Small intestine (tissue), 7 donors: Measurements from ENCODE around the gene GOLGA1. TPM values are rescaled to one million over a fixed set of nuclear protein-coding genes. Genes with fewer than 3 reads are reported as not detected.

Experiments
- DNase-seq, 2 donors: peaks; one replicate each; pipeline versions ENCODE4 v3.0.0 to v3.0.0-alpha.2; 2013
- FAIRE-seq: peaks from 2 replicates; lab custom pipeline; 2012; peaks lifted over from hg19 to GRCh38; lab: Jason Lieb, UNC
- H3K27ac ChIP-seq, 3 donors: one replicate each; pipeline ENCODE4 v1.5.1; 2013; ENCODE audit warnings: low read length in 2 of 3, mild to moderate bottlenecking in 2 of 3, control low read depth in 1 of 3, inconsistent platforms in 1 of 3, low read depth in 1 of 3, moderate library complexity in 1 of 3
- H3K27me3 ChIP-seq, 3 donors: one replicate each; pipeline ENCODE4 v1.6.1; 2013; ENCODE audit warnings: low read length in 3 of 3, inconsistent platforms in 1 of 3; ENCODE audit not compliant: control insufficient read depth in 3 of 3, insufficient read depth in 3 of 3
- H3K36me3 ChIP-seq, 3 donors: one replicate each; pipeline ENCODE4 v1.6.1; 2013; ENCODE audit warnings: low read length in 3 of 3, inconsistent platforms in 1 of 3, low read depth in 1 of 3, mild to moderate bottlenecking in 1 of 3, moderate library complexity in 1 of 3; ENCODE audit not compliant: control insufficient read depth in 3 of 3, insufficient read depth in 2 of 3
- H3K4me1 ChIP-seq, 3 donors: one replicate each; pipeline ENCODE4 v1.6.1; 2013; ENCODE audit warnings: low read length in 2 of 3, inconsistent platforms in 1 of 3, low read depth in 1 of 3, mild to moderate bottlenecking in 1 of 3, moderate library complexity in 1 of 3; ENCODE audit not compliant: control insufficient read depth in 3 of 3, insufficient read depth in 2 of 3
- H3K4me3 ChIP-seq, 3 donors: one replicate each; pipeline ENCODE4 v1.5.1; 2013; ENCODE audit warnings: low read length in 3 of 3, control low read depth in 1 of 3, inconsistent platforms in 1 of 3, low read depth in 1 of 3, mild to moderate bottlenecking in 1 of 3, moderate library complexity in 1 of 3
- H3K9me3 ChIP-seq, 2 donors: one replicate each; pipeline ENCODE4 v1.6.1; 2013; ENCODE audit warnings: low read depth in 1 of 2, low read length in 1 of 2; ENCODE audit not compliant: control insufficient read depth in 2 of 2, insufficient read depth in 1 of 2
- WGBS, 3 donors: extraction: QIAGEN DNeasy Blood & Tissue Kit; methylation state at CpG; one replicate each; pipeline ENCODE4 v1.1.7; 2013; 5-methylcytosine and 5-hydroxymethylcytosine counted together
- polyA plus RNA-seq, 4 donors: library from polyadenylated mRNA; stranded (reverse) in 3 of 4; unstranded in 1 of 4; fragments of 200-250 nt in 3 of 4; fragments of 120-200 nt in 1 of 4; gene quantifications; one replicate each; pipeline versions ENCODE4 v1.2.1 to v1.2.3, GENCODE V29; 2013
- donor health status: healthy with polysubstance abuse.
- donor health status: control.
- donor health status: control.
- donor health status: Bipolar disorder and iron deficiency.
- donor health status: healthy.

GOLGA1 gene
- polyA plus RNA-seq, 4 donors, result 9.1 to 18.8 (median 14.5) TPM

GRCh38 chr9:124899845-124900244 lies 41.0 kb downstream of the GOLGA1 start:
- 95 to 97% (median 95%) methylated on average over 9 of the region's 9 CpGs for WGBS, 3 donors
- peaks cover 5 to 58% (median 14%) of the 10 kb centered on the region in 3 donors for H3K36me3 ChIP-seq
- H3K4me3 ChIP-seq, result no peak overlapping the region
- H3K27ac ChIP-seq, result no peak overlapping the region
- H3K9me3 ChIP-seq, result no peaks in the 10 kb centered on the region
- DNase-seq, result no peak
- H3K27me3 ChIP-seq, result no peaks in the 10 kb centered on the region
- no peak for FAIRE-seq
- H3K4me1 ChIP-seq, result peaks cover 0 to 10% (median 0%) of the 10 kb centered on the region in 3 donors

- no peak overlapping the region for H3K4me3 ChIP-seq
- FAIRE-seq, result no peak
- no peaks in the 10 kb centered on the region for H3K27me3 ChIP-seq
- DNase-seq, result peak; percentile 84 to 90
- H3K9me3 ChIP-seq, result no peaks in the 10 kb centered on the region
- WGBS, 3 donors, result 55 to 70% (median 69%) methylated on average over 6 of the region's 6 CpGs
- peaks cover 0 to 10% (median 0%) of the 10 kb centered on the region in 3 donors for H3K4me1 ChIP-seq
- H3K36me3 ChIP-seq, result peaks cover 5 to 60% (median 20%) of the 10 kb centered on the region in 3 donors
- H3K27ac ChIP-seq, result peak overlapping the region in 1 of 3 donors; percentile 44
These were observed 43.1 kb downstream of the GOLGA1 start for GRCh38 chr9:124897570-124898460.

- DNase-seq, result peak; percentile 13 to 27
- H3K27ac ChIP-seq, result no peak overlapping the region
- H3K27me3 ChIP-seq, result no peaks in the 10 kb centered on the region
- H3K4me1 ChIP-seq, result peaks cover 0 to 10% (median 0%) of the 10 kb centered on the region in 3 donors
- no peak overlapping the region for H3K4me3 ChIP-seq
- no peak for FAIRE-seq
- H3K36me3 ChIP-seq, result peaks cover 5 to 68% (median 21%) of the 10 kb centered on the region in 3 donors
- H3K9me3 ChIP-seq, result no peaks in the 10 kb centered on the region
These were observed 46.1 kb downstream of the GOLGA1 start for GRCh38 chr9:124894741-124895170.

GRCh38 chr9:124894035-124894740 lies 46.7 kb downstream of the GOLGA1 start:
- Histone ChIP-seq H3K4me1 (peaks cover 0 to 10% (median 0%) of the 10 kb centered on the region in 3 donors), H3K27ac (no peak overlapping the region), H3K27me3 (no peaks in the 10 kb centered on the region), H3K9me3 (no peaks in the 10 kb centered on the region), H3K4me3 (no peak overlapping the region), H3K36me3 (peaks cover 5 to 68% (median 18%) of the 10 kb centered on the region in 3 donors)
- FAIRE-seq (no peak), DNase-seq (no peak)
- 87 to 90% (median 88%) methylated on average over 9 of the region's 9 CpGs for WGBS, 3 donors

GRCh38 chr9:124890179-124890578 lies 50.7 kb downstream of the GOLGA1 start:
- no peak for DNase-seq
- no peaks in the 10 kb centered on the region for H3K27me3 ChIP-seq
- no peak for FAIRE-seq
- 96 to 99% (median 97%) methylated on average over 7 of the region's 7 CpGs for WGBS, 3 donors
- H3K36me3 ChIP-seq, result peaks cover 2 to 78% (median 43%) of the 10 kb centered on the region in 3 donors
- H3K4me3 ChIP-seq, result no peak overlapping the region
- no peak overlapping the region for H3K27ac ChIP-seq
- H3K4me1 ChIP-seq, result no peaks in the 10 kb centered on the region
- H3K9me3 ChIP-seq, result no peaks in the 10 kb centered on the region

- peaks cover 6 to 78% (median 42%) of the 10 kb centered on the region in 3 donors for H3K36me3 ChIP-seq
- H3K4me1 ChIP-seq, result no peaks in the 10 kb centered on the region
- FAIRE-seq, result no peak
- 95 to 96% (median 96%) methylated on average over 13 of the region's 13 CpGs for WGBS, 3 donors
- H3K27ac ChIP-seq, result no peak overlapping the region
- DNase-seq, result no peak
- no peaks in the 10 kb centered on the region for H3K27me3 ChIP-seq
- H3K9me3 ChIP-seq, result no peaks in the 10 kb centered on the region
- no peak overlapping the region for H3K4me3 ChIP-seq
These were observed 51.9 kb downstream of the GOLGA1 start for GRCh38 chr9:124889006-124889405.

GRCh38 chr9:124887832-124888231 lies 53.1 kb downstream of the GOLGA1 start:
- no peak overlapping the region for H3K27ac ChIP-seq
- H3K4me1 ChIP-seq, result no peaks in the 10 kb centered on the region
- WGBS, 3 donors, result 91 to 94% (median 94%) methylated on average over 5 of the region's 5 CpGs
- H3K4me3 ChIP-seq, result no peak overlapping the region
- H3K36me3 ChIP-seq, result peaks cover 6 to 74% (median 37%) of the 10 kb centered on the region in 3 donors
- no peaks in the 10 kb centered on the region for H3K27me3 ChIP-seq
- DNase-seq, result no peak
- H3K9me3 ChIP-seq, result no peaks in the 10 kb centered on the region
- FAIRE-seq, result no peak

- WGBS, 3 donors, result 88 to 94% (median 92%) methylated on average over 15 to 17 of the region's 17 CpGs
- no peaks in the 10 kb centered on the region for H3K4me1 ChIP-seq
- H3K4me3 ChIP-seq, result no peak overlapping the region
- FAIRE-seq, result no peak
- no peak overlapping the region for H3K27ac ChIP-seq
- no peaks in the 10 kb centered on the region for H3K9me3 ChIP-seq
- peaks cover 6 to 77% (median 37%) of the 10 kb centered on the region in 3 donors for H3K36me3 ChIP-seq
- no peak for DNase-seq
- no peaks in the 10 kb centered on the region for H3K27me3 ChIP-seq
These were observed 53.9 kb downstream of the GOLGA1 start for GRCh38 chr9:124886866-124887492.
